Mammary epithelial cell (primary cell): ENCODE data around the gene RBP5.

ENCODE experiments used
- EZH2 ChIP-seq: IDR thresholded peaks from 2 replicates; pipeline ENCODE4 v1.6.1; 2012; ENCODE audit warnings: low read length, inconsistent platforms, borderline replicate concordance
- TF ChIP-seq, protein P1 (sequence below), 2 donors: IDR thresholded peaks in 1 of 2; conservative IDR thresholded peaks in 1 of 2; 2 replicates each; pipeline ENCODE4 v1.5.1; 2011 to 2012; ENCODE audit warnings: inconsistent platforms in 2 of 2, low read length in 2 of 2, mild to moderate bottlenecking in 2 of 2, control low read depth in 1 of 2, low read depth in 1 of 2; ENCODE audit not compliant: insufficient read depth in 1 of 2; ENCODE audit errors: extremely low read depth in 1 of 2

DNA sequence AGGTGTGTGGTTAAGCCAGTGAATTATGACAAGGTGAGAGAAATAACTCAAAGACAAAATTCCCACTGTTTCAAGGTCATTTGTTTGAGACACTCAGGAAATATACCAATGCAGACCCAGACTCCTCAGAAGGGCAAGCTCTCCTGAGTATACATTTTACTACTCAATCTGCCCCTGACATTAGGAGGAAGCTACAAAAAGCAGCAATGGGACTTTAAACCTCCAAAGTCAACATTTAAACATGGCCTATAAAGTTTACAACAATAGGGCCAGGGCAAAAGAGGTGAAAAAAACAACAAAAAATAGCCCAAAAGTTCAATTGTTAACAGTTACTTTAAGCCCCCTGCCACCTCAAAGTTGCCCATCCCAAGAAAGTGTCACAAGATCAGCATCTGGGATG, 41.3 kb upstream of the RBP5 start:
- TF ChIP-seq, protein P1, sequence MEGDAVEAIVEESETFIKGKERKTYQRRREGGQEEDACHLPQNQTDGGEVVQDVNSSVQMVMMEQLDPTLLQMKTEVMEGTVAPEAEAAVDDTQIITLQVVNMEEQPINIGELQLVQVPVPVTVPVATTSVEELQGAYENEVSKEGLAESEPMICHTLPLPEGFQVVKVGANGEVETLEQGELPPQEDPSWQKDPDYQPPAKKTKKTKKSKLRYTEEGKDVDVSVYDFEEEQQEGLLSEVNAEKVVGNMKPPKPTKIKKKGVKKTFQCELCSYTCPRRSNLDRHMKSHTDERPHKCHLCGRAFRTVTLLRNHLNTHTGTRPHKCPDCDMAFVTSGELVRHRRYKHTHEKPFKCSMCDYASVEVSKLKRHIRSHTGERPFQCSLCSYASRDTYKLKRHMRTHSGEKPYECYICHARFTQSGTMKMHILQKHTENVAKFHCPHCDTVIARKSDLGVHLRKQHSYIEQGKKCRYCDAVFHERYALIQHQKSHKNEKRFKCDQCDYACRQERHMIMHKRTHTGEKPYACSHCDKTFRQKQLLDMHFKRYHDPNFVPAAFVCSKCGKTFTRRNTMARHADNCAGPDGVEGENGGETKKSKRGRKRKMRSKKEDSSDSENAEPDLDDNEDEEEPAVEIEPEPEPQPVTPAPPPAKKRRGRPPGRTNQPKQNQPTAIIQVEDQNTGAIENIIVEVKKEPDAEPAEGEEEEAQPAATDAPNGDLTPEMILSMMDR (conservative IDR thresholded peaks at IDR 0.05 in 1 of 2, IDR thresholded peaks at IDR 0.05 in 1 of 2; ENCODE audit: extremely low read depth in 1 of 2, insufficient read depth in 1 of 2, low read depth in 1 of 2, low read length in 2 of 2), result no peak
- no peak for TF ChIP-seq EZH2
